HEK293 (cell line): ENCODE results near the gene SLC17A1.

ENCODE experiments used
- SALL2 ChIP-seq: fragments of 450-650 bp; formaldehyde crosslinking; IDR thresholded peaks from 2 replicates; pipeline ENCODE4 v1.5.0; 2017; ENCODE audit warnings: missing biosample characterization, mild to moderate bottlenecking, missing genetic modification characterization, borderline replicate concordance
- ZNF138 ChIP-seq: fragments of 450-650 bp; formaldehyde crosslinking; IDR thresholded peaks from 2 replicates; pipeline ENCODE4 v1.5.1; 2016; ENCODE audit warnings: missing biosample characterization, missing genetic modification characterization, borderline replicate concordance
- ZNF274 ChIP-seq, 2 experiments: fragments of 200-500 bp in 1 of 2; fragments of 450-650 bp in 1 of 2; sonication (Bioruptor generic) in 1 of 2; formaldehyde crosslinking in 1 of 2; IDR thresholded peaks; 2 replicates each; pipeline versions ENCODE4 v1.5.1 to v1.6.1; 2014 to 2016; ENCODE audit warnings: borderline replicate concordance in 1 of 2, inconsistent platforms in 1 of 2, low read length in 1 of 2, missing biosample characterization in 1 of 2, missing genetic modification characterization in 1 of 2
- ZNF501 ChIP-seq: fragments of 450-650 bp; formaldehyde crosslinking; IDR thresholded peaks from 2 replicates; pipeline ENCODE4 v1.5.1; 2016; ENCODE audit warnings: missing biosample characterization, missing genetic modification characterization
- TF ChIP-seq, protein P1 (sequence below): fragments of 450-650 bp; formaldehyde crosslinking; IDR thresholded peaks from 2 replicates; pipeline ENCODE4 v1.5.1; 2016; ENCODE audit warnings: missing biosample characterization, missing genetic modification characterization
- TF ChIP-seq, protein P2 (sequence below): fragments of 450-650 bp; formaldehyde crosslinking; IDR thresholded peaks from 2 replicates; pipeline ENCODE4 v1.5.1; 2016; ENCODE audit warnings: missing biosample characterization, missing genetic modification characterization

DNA sequence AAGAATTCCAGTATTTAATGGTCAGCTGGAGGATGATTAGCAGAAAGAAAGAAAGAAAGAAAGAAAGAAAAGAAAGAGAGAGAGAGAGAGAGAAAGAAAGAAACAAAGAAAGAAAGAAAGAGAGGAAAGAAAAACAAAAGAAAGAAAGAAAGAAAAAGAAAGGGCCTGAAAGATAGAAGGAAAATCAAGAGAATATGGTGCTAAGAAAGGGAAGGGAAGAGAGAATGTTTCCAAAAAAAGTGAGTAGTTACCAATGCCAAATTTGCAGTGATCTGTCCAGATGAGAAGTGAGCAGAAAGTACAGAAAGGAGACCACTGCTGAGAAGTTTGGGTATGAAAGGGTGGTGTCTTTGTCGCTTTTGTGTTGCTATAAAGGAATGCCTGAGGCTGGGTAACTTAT lies 50.7 kb downstream of the SLC17A1 start:
- TF ChIP-seq ZNF274 (IDR thresholded peaks at IDR 0.05; ENCODE audit: low read length) = no peak
- no peak for TF ChIP-seq ZNF274 (tag by site-specific recombination; IDR thresholded peaks at IDR 0.05; ENCODE audit: borderline replicate concordance)
- TF ChIP-seq, protein P1, sequence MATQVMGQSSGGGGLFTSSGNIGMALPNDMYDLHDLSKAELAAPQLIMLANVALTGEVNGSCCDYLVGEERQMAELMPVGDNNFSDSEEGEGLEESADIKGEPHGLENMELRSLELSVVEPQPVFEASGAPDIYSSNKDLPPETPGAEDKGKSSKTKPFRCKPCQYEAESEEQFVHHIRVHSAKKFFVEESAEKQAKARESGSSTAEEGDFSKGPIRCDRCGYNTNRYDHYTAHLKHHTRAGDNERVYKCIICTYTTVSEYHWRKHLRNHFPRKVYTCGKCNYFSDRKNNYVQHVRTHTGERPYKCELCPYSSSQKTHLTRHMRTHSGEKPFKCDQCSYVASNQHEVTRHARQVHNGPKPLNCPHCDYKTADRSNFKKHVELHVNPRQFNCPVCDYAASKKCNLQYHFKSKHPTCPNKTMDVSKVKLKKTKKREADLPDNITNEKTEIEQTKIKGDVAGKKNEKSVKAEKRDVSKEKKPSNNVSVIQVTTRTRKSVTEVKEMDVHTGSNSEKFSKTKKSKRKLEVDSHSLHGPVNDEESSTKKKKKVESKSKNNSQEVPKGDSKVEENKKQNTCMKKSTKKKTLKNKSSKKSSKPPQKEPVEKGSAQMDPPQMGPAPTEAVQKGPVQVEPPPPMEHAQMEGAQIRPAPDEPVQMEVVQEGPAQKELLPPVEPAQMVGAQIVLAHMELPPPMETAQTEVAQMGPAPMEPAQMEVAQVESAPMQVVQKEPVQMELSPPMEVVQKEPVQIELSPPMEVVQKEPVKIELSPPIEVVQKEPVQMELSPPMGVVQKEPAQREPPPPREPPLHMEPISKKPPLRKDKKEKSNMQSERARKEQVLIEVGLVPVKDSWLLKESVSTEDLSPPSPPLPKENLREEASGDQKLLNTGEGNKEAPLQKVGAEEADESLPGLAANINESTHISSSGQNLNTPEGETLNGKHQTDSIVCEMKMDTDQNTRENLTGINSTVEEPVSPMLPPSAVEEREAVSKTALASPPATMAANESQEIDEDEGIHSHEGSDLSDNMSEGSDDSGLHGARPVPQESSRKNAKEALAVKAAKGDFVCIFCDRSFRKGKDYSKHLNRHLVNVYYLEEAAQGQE (tag by site-specific recombination) = no peak
- no peak for TF ChIP-seq ZNF138 (tag by site-specific recombination)
- no peak for TF ChIP-seq SALL2
- TF ChIP-seq, protein P2, sequence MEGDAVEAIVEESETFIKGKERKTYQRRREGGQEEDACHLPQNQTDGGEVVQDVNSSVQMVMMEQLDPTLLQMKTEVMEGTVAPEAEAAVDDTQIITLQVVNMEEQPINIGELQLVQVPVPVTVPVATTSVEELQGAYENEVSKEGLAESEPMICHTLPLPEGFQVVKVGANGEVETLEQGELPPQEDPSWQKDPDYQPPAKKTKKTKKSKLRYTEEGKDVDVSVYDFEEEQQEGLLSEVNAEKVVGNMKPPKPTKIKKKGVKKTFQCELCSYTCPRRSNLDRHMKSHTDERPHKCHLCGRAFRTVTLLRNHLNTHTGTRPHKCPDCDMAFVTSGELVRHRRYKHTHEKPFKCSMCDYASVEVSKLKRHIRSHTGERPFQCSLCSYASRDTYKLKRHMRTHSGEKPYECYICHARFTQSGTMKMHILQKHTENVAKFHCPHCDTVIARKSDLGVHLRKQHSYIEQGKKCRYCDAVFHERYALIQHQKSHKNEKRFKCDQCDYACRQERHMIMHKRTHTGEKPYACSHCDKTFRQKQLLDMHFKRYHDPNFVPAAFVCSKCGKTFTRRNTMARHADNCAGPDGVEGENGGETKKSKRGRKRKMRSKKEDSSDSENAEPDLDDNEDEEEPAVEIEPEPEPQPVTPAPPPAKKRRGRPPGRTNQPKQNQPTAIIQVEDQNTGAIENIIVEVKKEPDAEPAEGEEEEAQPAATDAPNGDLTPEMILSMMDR = no peak
- TF ChIP-seq ZNF501 (tag by site-specific recombination) = no peak
